ENCODE results near the gene GABRG3.
"Not testable (repeated sequence)": the region's sequence is repeated elsewhere in the genome, so short reads cannot be mapped to it uniquely, and the experiment has no call there.

GABRG3 gene

GRCh38 chr15:27191515-27191914, 220.5 kb downstream of the GABRG3 start:
- not testable (repeated sequence) for DNase-seq

GRCh38 chr15:27196691-27197090, 225.7 kb downstream of the GABRG3 start:
- no peak for DNase-seq

GRCh38 chr15:27201425-27201824, 230.4 kb downstream of the GABRG3 start:
- no peak for DNase-seq

- DNase-seq = no peak
Observed at GRCh38 chr15:27210176-27210575, 239.2 kb downstream of the GABRG3 start.

- DNase-seq = no peak
Observed at GRCh38 chr15:27214032-27214431, 243.1 kb downstream of the GABRG3 start.

- no peak for DNase-seq
Observed at GRCh38 chr15:27214961-27215360, 244.0 kb downstream of the GABRG3 start.

GRCh38 chr15:27218426-27218825, 247.4 kb downstream of the GABRG3 start:
- no peak for DNase-seq

- DNase-seq = no peak
Observed at GRCh38 chr15:27219636-27220035, 248.7 kb downstream of the GABRG3 start.

- DNase-seq = no peak
Observed at GRCh38 chr15:27220199-27220598, 249.2 kb downstream of the GABRG3 start.

GRCh38 chr15:27222479-27222878, 251.5 kb downstream of the GABRG3 start:
- DNase-seq = no peak

GRCh38 chr15:27223179-27223578, 252.2 kb downstream of the GABRG3 start:
- no peak for DNase-seq

GRCh38 chr15:27231811-27232210, 260.8 kb downstream of the GABRG3 start:
- no peak for DNase-seq

GRCh38 chr15:27232876-27233275, 261.9 kb downstream of the GABRG3 start:
- no peak for DNase-seq

GRCh38 chr15:27234593-27234992, 263.6 kb downstream of the GABRG3 start:
- DNase-seq = no peak

- DNase-seq = no peak
Observed at GRCh38 chr15:27235161-27235560, 264.2 kb downstream of the GABRG3 start.

- no peak for DNase-seq
Observed at GRCh38 chr15:27235681-27236080, 264.7 kb downstream of the GABRG3 start.

- no peak for DNase-seq
Observed at GRCh38 chr15:27237319-27237939, 266.4 kb downstream of the GABRG3 start.

GRCh38 chr15:27238209-27238608, 267.2 kb downstream of the GABRG3 start:
- no peak for DNase-seq

GRCh38 chr15:27238707-27239423, 267.9 kb downstream of the GABRG3 start:
- no peak for DNase-seq

- DNase-seq = no peak
Observed at GRCh38 chr15:27241943-27242342, 271.0 kb downstream of the GABRG3 start.

GRCh38 chr15:27244047-27244446, 273.1 kb downstream of the GABRG3 start:
- no peak for DNase-seq

GRCh38 chr15:27248251-27248650, 277.3 kb downstream of the GABRG3 start:
- no peak for DNase-seq

GRCh38 chr15:27249046-27249759, 278.2 kb downstream of the GABRG3 start:
- DNase-seq = no peak

- DNase-seq = no peak
Observed at GRCh38 chr15:27249760-27250109, 278.8 kb downstream of the GABRG3 start.
